ENCODE results near the gene TMEM100. TPM values are rescaled to one million over a fixed set of nuclear protein-coding genes. Genes with fewer than 3 reads are reported as not detected.

The TMEM100 gene
- total RNA-seq, 1 experiment from 2014 or later: not detected

GRCh38 chr17:55723488-55723848 is 804 bp upstream of the TMEM100 start:
- ChIA-PET POLR2A (ENCODE audit: unreplicated experiment) (no interaction called here), CTCF (no interaction called here)
- BruUV-seq (replicated peaks): no TSS peak
- Histone ChIP-seq H2AFZ (ENCODE audit: low read length) (no peak overlapping the region), H3K4me2 (ENCODE audit: low read length) (no peak overlapping the region), H3K79me2 (ENCODE audit: low read length) (no peaks in the 10 kb centered on the region), H3K36me3 (ENCODE audit: low read depth, low read length) (no peaks in the 10 kb centered on the region), H3F3A (ENCODE audit: low read length, unreplicated experiment) (no peaks in the 10 kb centered on the region), H3K9me2 (replicated peaks; ENCODE audit: low read length) (no peaks in the 10 kb centered on the region), H3K27me3 (ENCODE audit: low read length) (peaks cover 66% of the 10 kb centered on the region), H3K27ac (ENCODE audit: low read length) (no peak overlapping the region), H3K4me3 (ENCODE audit: low read length) (no peak overlapping the region), H3K4me1 (ENCODE audit: insufficient read depth, low read length) (peaks cover 6% of the 10 kb centered on the region; the same call in 1 of the 2 replicates), H3K9me3 (ENCODE audit: low read length) (no peaks in the 10 kb centered on the region), H4K20me1 (ENCODE audit: low read length) (no peaks in the 10 kb centered on the region), H3K9ac (ENCODE audit: low read length) (no peak overlapping the region)
- DNase-seq: no peak
- TF ChIP-seq CTCF (conservative IDR thresholded peaks at IDR 0.05; ENCODE audit: low read depth, low read length) (no peak), EZH2phosphoT487 (IDR thresholded peaks at IDR 0.05; ENCODE audit: borderline replicate concordance, low read length) (no peak), EZH2 (IDR thresholded peaks at IDR 0.05; ENCODE audit: low read length, unreplicated experiment) (no peak)
- intact Hi-C loops (cut with micrococcal nuclease): no loop called here
- no peak for ATAC-seq

DNA sequence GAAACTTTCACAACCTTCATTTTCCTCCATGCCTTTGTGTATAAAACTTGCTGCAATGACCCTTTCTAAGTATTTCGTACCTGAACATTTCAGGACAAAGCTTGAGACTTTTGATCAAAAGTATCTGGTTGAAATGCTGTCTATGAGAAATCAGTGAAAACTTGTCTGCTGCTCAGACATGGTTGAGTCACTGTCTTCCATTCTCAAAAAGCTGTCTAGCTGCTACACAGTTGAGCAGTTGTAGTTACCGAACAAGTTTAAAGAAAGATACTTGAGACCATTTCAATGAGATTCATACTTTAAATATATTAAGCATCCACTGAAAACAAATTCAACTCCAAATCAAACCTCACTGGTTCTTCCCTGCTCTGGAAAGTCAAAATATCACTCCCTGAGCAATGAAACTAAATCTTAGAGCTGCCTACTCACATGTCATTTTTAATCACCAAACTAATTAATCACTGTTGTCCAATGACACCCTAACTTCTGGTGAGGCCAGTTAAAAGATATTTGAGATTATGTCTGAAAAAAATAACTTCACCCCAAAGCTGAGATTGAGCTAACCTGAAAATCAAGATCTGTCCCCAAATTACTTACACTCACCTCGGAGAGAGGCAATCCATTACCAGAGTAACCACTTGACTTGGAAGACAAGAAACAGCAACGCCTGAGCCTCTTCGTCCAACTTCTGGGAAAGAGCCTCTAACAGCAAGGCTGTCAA is 488 bp downstream of the TMEM100 start:
- peaks cover 66% of the 10 kb centered on the region for H3K27me3 ChIP-seq (ENCODE audit: low read length)

More for the DNA sequence above, 488 bp downstream of the TMEM100 start:
- ChIA-PET POLR2A (ENCODE audit: unreplicated experiment) (no interaction called here), CTCF (no interaction called here)
- TF ChIP-seq EZH2 (IDR thresholded peaks at IDR 0.05; ENCODE audit: low read length, unreplicated experiment): no peak
- no peak for TF ChIP-seq CTCF (conservative IDR thresholded peaks at IDR 0.05; ENCODE audit: low read depth, low read length)
- TF ChIP-seq EZH2phosphoT487 (IDR thresholded peaks at IDR 0.05; ENCODE audit: borderline replicate concordance, low read length): no peak
- Histone ChIP-seq H3K9me3 (ENCODE audit: low read length) (no peaks in the 10 kb centered on the region), H3F3A (ENCODE audit: low read length, unreplicated experiment) (no peaks in the 10 kb centered on the region), H3K27ac (ENCODE audit: low read length) (no peak overlapping the region), H3K4me1 (ENCODE audit: insufficient read depth, low read length) (peaks cover 6% of the 10 kb centered on the region; the same call in 1 of the 2 replicates), H3K79me2 (ENCODE audit: low read length) (no peaks in the 10 kb centered on the region), H4K20me1 (ENCODE audit: low read length) (no peaks in the 10 kb centered on the region), H2AFZ (ENCODE audit: low read length) (no peak overlapping the region), H3K36me3 (ENCODE audit: low read depth, low read length) (no peaks in the 10 kb centered on the region), H3K4me3 (ENCODE audit: low read length) (no peak overlapping the region), H3K9ac (ENCODE audit: low read length) (no peak overlapping the region), H3K4me2 (ENCODE audit: low read length) (no peak overlapping the region), H3K9me2 (replicated peaks; ENCODE audit: low read length) (no peaks in the 10 kb centered on the region)
- ATAC-seq (no peak), DNase-seq (no peak)
- intact Hi-C loops (cut with micrococcal nuclease): no loop called here
- no TSS peak for BruUV-seq (replicated peaks)

Data from PC-3 (cell line).